Measurements from ENCODE around the gene TRAF3.

The TRAF3 gene

GRCh38 chr14:102775855-102776760 lies 1.1 kb upstream of the TRAF3 start:
- in situ Hi-C loops (cut with HindIII; ENCODE audit: low sequenced_read_pairs) = no loop called here

GRCh38 chr14:102777711-102778337 lies 575 bp downstream of the TRAF3 start:
- in situ Hi-C loops (cut with HindIII; ENCODE audit: low sequenced_read_pairs) = no loop called here

DNA sequence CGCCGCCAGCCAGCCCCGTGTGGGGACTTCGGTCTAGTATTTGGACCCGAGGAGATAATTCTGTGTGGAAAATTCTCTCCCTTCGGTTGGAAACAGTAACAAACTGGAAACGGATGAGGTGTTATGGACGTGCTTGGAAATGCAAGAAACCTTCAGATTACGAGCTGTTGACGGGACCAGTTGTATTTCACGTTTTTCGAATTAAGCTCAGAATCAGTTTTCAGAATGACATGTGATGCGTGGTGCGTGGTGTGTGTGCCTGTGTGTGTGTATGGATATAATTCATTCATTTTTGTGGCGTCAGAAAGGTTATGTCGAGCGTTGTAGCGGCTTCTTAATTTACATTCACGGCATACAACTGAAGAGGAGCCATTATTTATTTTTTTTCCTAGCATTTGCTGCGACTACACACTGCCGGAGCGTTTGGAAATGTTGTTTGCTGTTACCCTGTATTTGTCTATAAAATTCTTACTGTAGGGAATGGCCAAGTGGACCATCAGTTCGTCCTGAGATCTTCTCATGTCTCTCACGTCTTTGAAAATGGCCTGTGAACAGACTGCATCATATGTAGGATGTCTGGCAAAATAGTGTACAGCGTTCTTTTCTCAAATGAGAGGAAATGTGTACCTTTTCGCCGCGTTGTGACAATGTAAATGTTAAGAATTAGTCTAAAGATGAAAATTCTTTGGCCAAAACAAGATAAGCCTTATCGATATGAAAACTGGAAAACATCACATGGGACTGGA lies 1.3 kb downstream of the TRAF3 start:
- in situ Hi-C loops (cut with HindIII; ENCODE audit: low sequenced_read_pairs) = no loop called here

DNA sequence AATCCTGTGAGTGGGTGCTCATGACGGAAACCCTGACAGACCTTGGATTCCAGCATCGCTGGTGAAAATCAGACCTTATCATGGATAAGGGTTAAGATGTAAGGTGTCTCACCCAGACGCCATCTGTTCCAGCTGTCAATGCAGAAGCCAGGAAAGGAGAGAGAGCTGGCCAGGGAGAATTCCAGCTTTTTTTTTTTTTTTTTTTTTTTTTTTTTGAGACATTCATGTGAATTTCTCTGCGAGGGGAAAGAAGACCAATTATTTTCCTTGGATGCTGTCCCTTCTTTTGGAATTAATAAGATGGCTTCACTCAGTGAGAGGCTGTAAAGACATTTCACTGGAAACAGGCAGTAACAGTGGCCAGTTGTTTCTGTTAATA lies 1.8 kb downstream of the TRAF3 start:
- in situ Hi-C loops (cut with HindIII; ENCODE audit: low sequenced_read_pairs) = no loop called here

- in situ Hi-C loops (cut with HindIII; ENCODE audit: low sequenced_read_pairs) = no loop called here
Observed at GRCh38 chr14:102779574-102780315, 2.5 kb downstream of the TRAF3 start.

GRCh38 chr14:102781063-102781462 lies 3.8 kb downstream of the TRAF3 start:
- in situ Hi-C loops (cut with HindIII; ENCODE audit: low sequenced_read_pairs) = no loop called here

DNA sequence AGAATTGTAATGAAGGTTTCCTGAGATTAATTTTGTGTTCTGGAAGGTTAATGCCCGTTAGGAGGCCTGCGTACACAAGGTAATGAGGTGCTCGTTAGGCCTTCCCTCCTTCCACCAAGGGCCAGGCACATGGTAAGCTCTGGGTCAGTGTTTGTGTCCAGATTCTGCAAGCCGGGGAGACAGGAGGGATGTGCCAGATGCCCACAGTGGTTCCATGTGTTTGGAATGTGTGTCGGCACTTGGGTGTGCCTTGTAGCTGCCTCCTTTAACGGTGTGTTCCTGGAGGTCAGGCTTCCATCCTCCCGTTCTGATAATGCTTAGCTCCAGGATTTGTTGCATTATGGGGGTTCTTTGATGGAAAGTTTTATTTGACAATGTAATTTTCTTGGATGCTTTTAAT lies 5.7 kb downstream of the TRAF3 start:
- in situ Hi-C loops (cut with HindIII; ENCODE audit: low sequenced_read_pairs) = no loop called here

DNA sequence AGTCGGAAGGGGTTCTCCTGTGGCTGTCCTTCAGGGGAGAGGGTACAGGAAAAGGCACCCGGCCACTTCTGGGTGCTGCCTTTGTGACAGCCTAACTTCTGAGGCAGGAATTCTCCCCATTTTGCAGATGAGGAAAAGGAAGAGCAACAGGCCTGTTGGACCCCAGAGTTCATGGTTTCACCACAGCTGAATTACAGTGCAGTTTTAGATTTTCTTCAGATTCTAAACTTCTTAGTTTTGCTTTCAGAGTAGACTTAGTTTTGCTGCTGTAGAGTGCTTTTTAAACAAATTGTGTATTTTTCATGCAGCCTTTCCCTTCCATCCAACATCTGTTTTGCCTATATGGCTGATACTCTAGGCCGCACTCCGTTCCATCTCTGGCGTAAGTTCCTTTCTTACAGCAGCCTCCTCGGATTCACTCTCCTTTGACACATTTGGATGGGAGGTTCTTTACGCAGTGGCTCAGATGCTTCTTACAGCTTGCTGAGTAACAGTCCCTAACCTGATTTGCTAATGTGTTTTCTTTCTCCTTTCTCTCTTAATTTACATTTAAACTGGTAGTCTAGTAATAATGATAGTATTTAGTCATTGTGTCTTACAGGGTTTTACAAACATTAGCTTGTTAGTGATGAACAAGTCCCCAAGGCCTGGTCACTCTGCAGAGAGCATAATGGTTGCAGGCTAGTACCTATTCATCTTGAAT lies 7.8 kb downstream of the TRAF3 start:
- in situ Hi-C loops (cut with HindIII; ENCODE audit: low sequenced_read_pairs) = no loop called here

- in situ Hi-C loops (cut with HindIII; ENCODE audit: low sequenced_read_pairs) = no loop called here
Observed at GRCh38 chr14:102785595-102785963, 8.3 kb downstream of the TRAF3 start.

DNA sequence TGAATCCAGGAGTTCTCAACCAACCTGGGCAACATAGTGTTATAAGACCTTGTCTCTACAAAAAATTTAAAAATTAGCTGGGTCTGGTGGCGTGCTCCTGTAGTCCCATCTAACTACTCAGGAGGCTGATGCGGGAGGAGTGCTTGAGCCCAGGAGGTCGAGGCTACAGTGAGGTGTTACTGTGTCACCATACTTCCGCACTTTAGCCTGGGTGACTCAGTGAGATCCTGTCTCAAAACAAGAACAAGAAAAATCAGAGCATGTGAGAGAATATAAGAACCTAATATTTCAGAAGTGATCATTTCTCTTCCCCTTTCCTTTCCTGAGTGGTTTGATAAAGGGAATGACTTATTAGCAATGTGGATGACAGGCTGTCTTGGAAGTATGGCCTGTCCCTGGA lies 9.5 kb downstream of the TRAF3 start:
- in situ Hi-C loops (cut with HindIII; ENCODE audit: low sequenced_read_pairs) = no loop called here

DNA sequence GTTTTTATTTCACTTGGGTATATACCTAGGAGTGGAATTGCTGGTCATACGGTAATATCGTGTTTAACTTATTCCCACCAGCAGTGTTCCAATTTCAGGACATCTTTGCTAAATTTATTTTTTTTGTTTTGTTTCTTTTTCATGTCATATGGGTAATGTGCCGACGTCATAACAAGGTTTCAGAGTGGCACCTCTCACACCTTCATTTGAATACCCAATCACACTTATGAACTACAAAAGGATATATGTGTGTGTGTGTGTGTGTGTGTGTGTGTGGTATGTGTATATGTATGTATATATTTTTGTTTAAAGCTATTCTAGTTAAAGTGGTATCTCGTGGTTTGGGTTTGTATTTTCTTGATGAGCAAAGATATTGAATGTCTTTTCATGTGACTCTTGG lies 12.1 kb downstream of the TRAF3 start:
- in situ Hi-C loops (cut with HindIII; ENCODE audit: low sequenced_read_pairs) = no loop called here

DNA sequence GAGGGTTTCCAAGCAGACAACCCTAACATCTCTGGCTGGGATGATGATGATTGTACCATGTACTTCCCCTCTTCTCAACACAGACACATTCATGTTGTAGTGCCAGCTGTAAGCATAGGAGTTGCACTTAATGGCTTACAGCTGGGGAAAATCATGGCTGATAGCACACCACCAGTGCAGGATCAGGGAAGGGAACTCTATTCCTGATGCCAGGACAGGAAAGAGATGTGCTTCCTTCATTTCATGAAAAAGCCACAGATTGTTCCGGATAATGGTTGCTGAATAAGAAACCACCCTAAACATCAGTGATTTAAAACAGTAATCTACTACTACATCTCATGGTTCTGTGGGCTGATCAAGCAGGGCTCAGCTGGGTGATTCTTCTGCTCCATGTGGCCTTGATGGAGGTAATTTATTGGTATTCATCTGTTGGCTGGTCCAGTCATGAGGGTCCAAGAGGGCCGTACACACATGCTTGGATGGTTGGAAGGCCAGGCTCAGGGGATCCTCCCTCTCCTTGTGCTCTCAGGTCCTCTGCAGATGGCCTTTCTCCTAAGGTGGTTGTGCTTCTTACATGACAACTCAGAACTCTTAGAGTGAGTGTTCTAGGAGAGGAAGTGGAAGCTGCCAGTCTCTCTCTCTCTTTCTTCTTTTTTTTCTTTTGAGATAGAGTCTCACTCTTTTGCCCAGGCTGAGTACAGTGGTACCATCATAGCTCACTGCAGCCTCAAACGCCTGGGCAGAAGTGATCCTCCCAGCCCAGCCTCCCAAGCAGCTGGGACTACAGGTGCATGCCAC lies 16.5 kb downstream of the TRAF3 start:
- in situ Hi-C loops (cut with HindIII; ENCODE audit: low sequenced_read_pairs) = no loop called here

DNA sequence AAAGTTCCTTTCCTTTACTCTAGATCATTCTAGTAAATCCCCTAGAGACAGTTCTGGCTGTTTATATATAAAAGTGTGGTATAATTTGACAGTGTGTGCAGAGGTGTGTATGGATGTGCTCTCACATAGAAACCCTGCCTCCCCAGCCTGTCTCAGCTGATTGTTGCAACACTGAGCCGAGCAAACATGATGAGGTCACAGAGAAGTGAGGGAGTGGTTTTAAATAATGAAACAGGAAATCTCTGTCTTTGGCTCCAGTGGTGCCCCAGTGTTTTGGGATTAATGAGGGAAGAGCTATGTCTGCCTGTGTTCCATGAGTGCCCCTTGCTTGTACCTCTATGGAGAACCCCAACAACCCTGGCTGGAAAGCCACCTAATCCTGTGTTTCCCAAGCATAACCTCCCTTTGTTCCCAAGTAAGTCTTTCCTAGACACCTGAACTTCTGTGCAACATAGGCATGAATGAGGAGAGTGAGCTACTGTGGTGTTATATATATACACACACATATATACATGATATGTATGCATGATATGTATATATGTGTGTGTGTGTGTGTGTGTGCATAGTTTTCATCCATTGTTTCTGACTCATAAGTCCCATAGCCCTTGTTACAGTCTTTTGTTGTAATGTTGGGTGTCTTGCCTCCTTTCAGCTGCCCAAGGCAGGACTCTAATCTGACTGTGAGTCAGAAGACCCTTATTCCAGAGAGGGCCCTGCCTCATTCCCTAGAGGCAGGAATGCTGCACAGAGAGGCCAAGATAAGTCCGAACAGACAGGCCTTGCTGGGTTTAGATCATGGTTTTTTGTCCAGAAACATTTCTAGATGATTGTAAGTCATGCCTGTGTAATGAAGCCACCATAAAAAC lies 18.0 kb downstream of the TRAF3 start:
- in situ Hi-C loops (cut with HindIII; ENCODE audit: low sequenced_read_pairs) = loop anchor here (5.0 kb wide), 1 partner anchor 77 kb away; no protein-coding TSS in a partner anchor

- in situ Hi-C loops (cut with HindIII; ENCODE audit: low sequenced_read_pairs) = loop anchor here (5.0 kb wide), 1 partner anchor 76 kb away; no protein-coding TSS in a partner anchor
Observed at GRCh38 chr14:102796661-102797190, 19.5 kb downstream of the TRAF3 start.

- in situ Hi-C loops (cut with HindIII; ENCODE audit: low sequenced_read_pairs) = loop anchor here (5.0 kb wide), 1 partner anchor 73 kb away; no protein-coding TSS in a partner anchor
Observed at GRCh38 chr14:102798926-102799325, 21.7 kb downstream of the TRAF3 start.

DNA sequence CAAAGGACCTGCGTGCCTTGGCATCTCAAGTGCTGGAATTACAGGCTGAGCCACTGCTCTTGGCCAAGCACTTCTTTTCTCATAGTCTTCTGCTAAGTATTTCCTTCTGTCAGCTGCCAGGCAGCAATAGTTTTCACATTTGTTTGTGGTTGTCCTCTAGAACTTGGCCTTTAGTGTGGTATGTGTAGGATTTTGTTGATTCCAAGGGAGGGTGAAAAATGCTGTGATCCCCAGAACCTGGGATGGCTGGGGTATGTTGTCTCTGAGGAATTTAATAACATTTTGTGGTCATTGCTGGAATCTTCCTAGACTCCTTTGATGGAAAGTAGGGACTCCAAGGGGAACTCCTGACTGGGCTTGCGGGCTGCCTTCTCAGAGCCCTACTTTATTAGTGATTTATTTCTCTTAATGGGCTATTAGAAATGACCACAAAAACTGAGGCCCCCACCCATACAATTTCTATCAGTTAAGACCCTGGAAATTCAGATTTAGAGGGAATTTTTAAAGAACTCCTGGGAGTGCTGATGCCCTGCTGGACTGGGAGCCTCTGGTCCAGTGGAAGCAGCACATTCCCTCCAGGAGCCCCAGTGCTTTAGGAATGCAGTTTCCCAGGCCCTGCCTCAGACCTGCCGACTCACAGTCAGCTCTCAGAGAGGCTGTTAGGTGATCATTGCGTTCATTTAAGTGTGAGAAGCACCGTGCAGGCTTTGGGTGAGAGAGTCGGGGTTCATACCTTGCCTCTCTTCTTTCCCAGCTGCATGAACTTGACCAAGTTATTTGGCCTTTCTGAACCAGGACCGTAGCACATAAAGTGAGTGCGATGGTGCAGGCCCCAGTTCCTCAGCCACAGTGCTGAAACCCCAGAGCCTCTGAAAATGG lies 22.7 kb downstream of the TRAF3 start:
- in situ Hi-C loops (cut with HindIII; ENCODE audit: low sequenced_read_pairs) = loop anchor here (5.0 kb wide), 1 partner anchor 72 kb away; no protein-coding TSS in a partner anchor

DNA sequence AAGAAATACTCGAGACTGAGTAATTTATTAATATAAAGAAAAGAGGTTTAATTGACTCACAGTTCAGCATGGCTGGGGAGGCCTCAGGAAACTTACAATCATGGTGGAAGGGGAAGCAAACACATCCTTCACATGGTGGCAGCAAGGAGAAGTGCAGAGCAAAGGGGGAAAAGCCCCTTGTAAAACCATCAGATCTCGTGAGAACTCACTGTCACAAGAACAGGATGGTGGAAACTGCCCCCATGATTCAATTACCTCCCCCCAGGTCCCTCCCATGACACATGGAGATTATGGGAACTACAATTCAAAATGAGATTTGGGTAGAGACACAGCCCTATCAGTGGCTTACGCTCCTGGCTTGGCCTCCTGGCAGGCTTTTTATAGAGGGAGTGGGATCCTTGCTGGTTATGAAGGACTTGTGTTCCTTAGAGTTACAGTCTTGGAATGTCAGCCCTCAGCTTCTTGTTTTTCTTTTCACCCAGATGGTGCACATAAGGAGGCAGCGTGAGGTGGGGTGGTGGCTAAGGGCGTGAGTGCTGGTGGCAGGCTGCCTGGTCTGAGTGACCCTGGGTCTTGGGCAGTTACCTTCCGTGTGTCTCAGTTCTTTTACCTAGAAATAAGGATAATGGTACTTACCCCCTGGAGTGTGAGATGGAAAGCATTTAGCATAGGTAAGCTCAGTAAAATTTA lies 25.7 kb downstream of the TRAF3 start:
- in situ Hi-C loops (cut with HindIII; ENCODE audit: low sequenced_read_pairs) = no loop called here

Data from endothelial cell of hepatic sinusoid (primary cell).